Muscle of leg (tissue), 11 donors: ENCODE measurements around the gene CYP26A1. TPM values are rescaled to one million over a fixed set of nuclear protein-coding genes. Genes with fewer than 3 reads are reported as not detected.
A peak's percentile ranks its signal among the peaks of the same experiment; 100 is the strongest.

Source experiments
- DNase-seq: peaks from one replicate; pipeline ENCODE4 v3.0.0; 2013
- H3K27ac ChIP-seq: one replicate; pipeline ENCODE4 v1.5.1; 2013; ENCODE audit warnings: mild to moderate bottlenecking, low read length, control low read depth
- H3K27me3 ChIP-seq: one replicate; pipeline ENCODE4 v1.6.1; 2013; ENCODE audit warnings: low read length; ENCODE audit not compliant: control insufficient read depth, insufficient read depth
- H3K36me3 ChIP-seq: one replicate; pipeline ENCODE4 v1.6.1; 2013; ENCODE audit warnings: low read length; ENCODE audit not compliant: control insufficient read depth, insufficient read depth
- H3K4me1 ChIP-seq: one replicate; pipeline ENCODE4 v1.6.1; 2013; ENCODE audit warnings: low read length; ENCODE audit not compliant: control insufficient read depth, insufficient read depth
- H3K4me3 ChIP-seq: one replicate; pipeline ENCODE4 v1.5.1; 2013; ENCODE audit warnings: low read length, control low read depth
- H3K9me3 ChIP-seq: replicated peaks from 2 replicates; pipeline ENCODE4 v1.6.1; 2013; ENCODE audit warnings: low read depth, low read length; ENCODE audit not compliant: control insufficient read depth
- WGBS: methylation state at CpG from one replicate; pipeline ENCODE4 v1.1.5; 2013; ENCODE audit warnings: missing lambda C conversion rate; ENCODE audit not compliant: insufficient coverage; 5-methylcytosine and 5-hydroxymethylcytosine counted together
- polyA plus RNA-seq, 8 donors: library from polyadenylated mRNA; unstranded; fragments of 120-200 nt; gene quantifications; one replicate each; pipeline versions ENCODE4 v1.2.1 to v1.2.3, GENCODE V29; 2013; ENCODE audit warnings: inconsistent platforms in 1 of 8, low replicate concordance in 1 of 8; ENCODE audit not compliant: insufficient read length in 8 of 8, insufficient read depth in 1 of 8
- total RNA-seq: library from RNA; stranded (reverse); fragments of 120-200 nt; gene quantifications from one replicate; pipeline ENCODE4 v1.2.4, GENCODE V29; 2013

Gene CYP26A1
- total and polyA plus RNA-seq, 9 donors: 0.23 to 1.8 (median 0.87) TPM; not detected in 1

- 60% methylated on average over 8 of the region's 9 CpGs for WGBS
- Histone ChIP-seq H3K27ac (no peak overlapping the region), H3K4me3 (no peak overlapping the region), H3K27me3 (peaks cover 96% of the 10 kb centered on the region), H3K4me1 (peaks cover 35% of the 10 kb centered on the region), H3K9me3 (no peaks in the 10 kb centered on the region), H3K36me3 (peaks cover 6% of the 10 kb centered on the region)
- no peak for DNase-seq
These were observed 9.6 kb upstream of the CYP26A1 start for GRCh38 chr10:93063977-93064660.

- Histone ChIP-seq H3K27ac (no peak overlapping the region), H3K36me3 (no peaks in the 10 kb centered on the region), H3K27me3 (peaks cover 100% of the 10 kb centered on the region), H3K9me3 (no peaks in the 10 kb centered on the region), H3K4me3 (no peak overlapping the region), H3K4me1 (peaks cover 35% of the 10 kb centered on the region)
- DNase-seq: no peak
- 38% methylated on average over 7 of the region's 12 CpGs for WGBS
These were observed 8.6 kb upstream of the CYP26A1 start for GRCh38 chr10:93064874-93065660.

GRCh38 chr10:93065675-93066543, 7.8 kb upstream of the CYP26A1 start:
- H3K27ac ChIP-seq: no peak overlapping the region
- H3K4me1 ChIP-seq: peaks cover 31% of the 10 kb centered on the region
- WGBS: 1% methylated on average over 77 of the region's 81 CpGs
- H3K9me3 ChIP-seq: no peaks in the 10 kb centered on the region
- no peak overlapping the region for H3K4me3 ChIP-seq
- peaks cover 100% of the 10 kb centered on the region for H3K27me3 ChIP-seq
- no peaks in the 10 kb centered on the region for H3K36me3 ChIP-seq
- no peak for DNase-seq

GRCh38 chr10:93066544-93066913, 7.2 kb upstream of the CYP26A1 start:
- no peak overlapping the region for H3K27ac ChIP-seq
- no peak for DNase-seq
- WGBS: 4% methylated on average over 3 of the region's 11 CpGs
- H3K27me3 ChIP-seq: peaks cover 100% of the 10 kb centered on the region
- no peaks in the 10 kb centered on the region for H3K9me3 ChIP-seq
- peaks cover 30% of the 10 kb centered on the region for H3K4me1 ChIP-seq
- H3K36me3 ChIP-seq: no peaks in the 10 kb centered on the region
- no peak overlapping the region for H3K4me3 ChIP-seq

- DNase-seq: no peak
- Histone ChIP-seq H3K9me3 (no peaks in the 10 kb centered on the region), H3K4me1 (peaks cover 29% of the 10 kb centered on the region), H3K27ac (no peak overlapping the region), H3K27me3 (peaks cover 100% of the 10 kb centered on the region), H3K4me3 (no peak overlapping the region), H3K36me3 (no peaks in the 10 kb centered on the region)
- 10% methylated on average over 14 of the region's 17 CpGs for WGBS
These were observed 6.0 kb upstream of the CYP26A1 start for GRCh38 chr10:93067443-93068365.

- WGBS: 2% methylated on average over 56 of the region's 73 CpGs
- no peaks in the 10 kb centered on the region for H3K9me3 ChIP-seq
- peak overlapping the region; percentile 8 for H3K4me3 ChIP-seq
- H3K27ac ChIP-seq: no peak overlapping the region
- H3K27me3 ChIP-seq: peaks cover 100% of the 10 kb centered on the region
- H3K36me3 ChIP-seq: no peaks in the 10 kb centered on the region
- H3K4me1 ChIP-seq: peaks cover 32% of the 10 kb centered on the region
- DNase-seq: peak; percentile 50
These were observed 5.1 kb upstream of the CYP26A1 start for GRCh38 chr10:93068411-93069244.

- no peaks in the 10 kb centered on the region for H3K9me3 ChIP-seq
- H3K36me3 ChIP-seq: no peaks in the 10 kb centered on the region
- H3K4me3 ChIP-seq: no peak overlapping the region
- 32% methylated on average over 6 of the region's 10 CpGs for WGBS
- H3K27me3 ChIP-seq: peaks cover 100% of the 10 kb centered on the region
- H3K4me1 ChIP-seq: peaks cover 37% of the 10 kb centered on the region
- no peak for DNase-seq
- H3K27ac ChIP-seq: no peak overlapping the region
These were observed 4.5 kb upstream of the CYP26A1 start for GRCh38 chr10:93069245-93069561.

- Histone ChIP-seq H3K27me3 (peaks cover 100% of the 10 kb centered on the region), H3K9me3 (no peaks in the 10 kb centered on the region), H3K4me1 (peaks cover 49% of the 10 kb centered on the region), H3K27ac (no peak overlapping the region), H3K36me3 (no peaks in the 10 kb centered on the region), H3K4me3 (no peak overlapping the region)
- DNase-seq: no peak
- WGBS: 63% methylated on average over 4 of the region's 5 CpGs
These were observed 3.1 kb upstream of the CYP26A1 start for GRCh38 chr10:93070378-93071176.
